Muscle of back (tissue), 11 donors: ENCODE results near the gene TIRAP. TPM values are rescaled to one million over a fixed set of nuclear protein-coding genes. Genes with fewer than 3 reads are reported as not detected.
"Not testable (repeated sequence)": the region's sequence is repeated elsewhere in the genome, so short reads cannot be mapped to it uniquely, and the experiment has no call there.

ENCODE experiments used
- DNase-seq, 3 donors: peaks; one replicate each; pipeline versions ENCODE4 v3.0.0 to v3.0.0-alpha.2; 2013
- polyA plus RNA-seq, 10 donors: library from polyadenylated mRNA; unstranded; fragments of 120-200 nt; gene quantifications; one replicate each; pipeline ENCODE4 v1.2.1, GENCODE V29; 2013; ENCODE audit not compliant: insufficient read length in 10 of 10

TIRAP gene
- polyA plus RNA-seq, 10 donors, result 6.4 to 10.6 (median 8.9) TPM

DNA sequence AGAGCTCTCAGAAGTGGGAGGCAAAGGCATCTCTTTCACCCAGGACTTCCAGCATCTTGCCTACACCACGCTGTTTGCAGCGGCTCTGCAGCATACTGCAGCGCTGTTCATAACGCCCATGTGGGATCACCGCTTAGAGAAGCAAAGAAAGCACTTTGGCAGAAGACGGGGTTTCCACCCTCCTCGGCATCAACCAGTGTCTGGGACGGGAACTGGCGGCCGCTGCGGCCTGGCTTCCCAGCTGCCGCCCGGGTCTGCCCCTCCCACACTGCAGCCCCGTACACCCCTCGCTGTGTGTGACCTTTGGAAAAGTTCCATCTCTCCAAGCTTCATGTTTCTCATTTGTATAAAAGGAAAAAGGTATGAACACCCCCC lies 545 bp upstream of the TIRAP start:
- DNase-seq, result peak in 2 of 3 donors; percentile 33 to 73

DNA sequence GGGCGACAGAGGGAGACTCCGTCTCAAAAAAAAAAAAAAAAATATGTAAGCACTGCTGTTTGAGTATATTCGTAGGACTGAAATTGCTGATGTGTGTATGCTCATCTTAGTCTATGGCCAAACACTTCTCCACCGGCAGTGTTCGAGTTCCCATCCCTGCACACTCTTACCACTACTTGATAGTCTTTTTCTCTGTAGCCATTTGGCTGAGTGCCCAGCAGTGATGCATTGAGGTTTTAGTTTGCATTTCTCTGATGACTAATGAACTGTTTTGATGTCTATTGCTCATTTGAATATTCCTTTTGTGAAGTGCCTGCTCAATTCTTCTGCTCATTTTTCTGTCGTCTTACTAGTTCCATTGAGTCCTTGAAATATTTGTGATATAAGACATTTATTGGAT lies 1.9 kb downstream of the TIRAP start:
- peak; percentile 28 to 88 (median 46) for DNase-seq

DNA sequence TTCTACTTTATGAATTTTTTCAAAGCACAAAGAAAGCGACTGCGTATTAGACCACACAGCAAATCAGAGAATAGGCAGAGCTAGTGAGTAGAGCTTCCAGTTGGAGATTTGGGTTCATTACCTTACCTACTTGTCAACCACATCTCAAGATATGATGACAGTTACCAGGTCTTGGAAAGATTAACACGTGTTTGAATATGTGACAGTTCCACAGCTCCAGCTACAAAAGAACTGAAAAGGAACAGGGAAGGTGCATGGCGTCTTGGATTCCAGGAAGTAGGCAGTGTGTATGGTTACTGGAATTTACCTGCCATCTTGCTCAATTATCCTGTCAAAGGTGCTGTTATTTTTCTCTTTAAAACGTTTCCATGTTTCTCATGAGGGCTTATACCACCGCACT lies 5.3 kb downstream of the TIRAP start:
- DNase-seq, result no peak

DNA sequence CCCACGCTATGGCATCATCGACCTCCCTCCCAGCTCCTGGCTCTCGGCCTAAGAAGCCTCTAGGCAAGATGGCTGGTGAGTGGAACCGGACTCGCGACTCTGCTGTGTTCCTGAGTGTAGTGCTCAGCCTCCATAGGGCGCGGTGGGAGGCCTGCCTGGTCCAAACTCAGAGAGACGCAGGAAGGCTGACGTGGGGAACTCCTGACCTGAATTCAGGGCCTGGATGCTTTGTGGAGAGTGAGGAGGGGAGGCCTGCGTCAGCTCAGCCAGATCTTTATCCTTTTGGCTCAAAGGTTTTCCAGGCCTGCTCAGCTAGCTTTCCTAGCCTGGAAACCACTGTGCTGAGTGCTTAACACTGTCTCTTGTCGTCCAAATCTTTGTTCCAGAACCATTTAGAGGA lies 8.0 kb downstream of the TIRAP start:
- no peak for DNase-seq

DNA sequence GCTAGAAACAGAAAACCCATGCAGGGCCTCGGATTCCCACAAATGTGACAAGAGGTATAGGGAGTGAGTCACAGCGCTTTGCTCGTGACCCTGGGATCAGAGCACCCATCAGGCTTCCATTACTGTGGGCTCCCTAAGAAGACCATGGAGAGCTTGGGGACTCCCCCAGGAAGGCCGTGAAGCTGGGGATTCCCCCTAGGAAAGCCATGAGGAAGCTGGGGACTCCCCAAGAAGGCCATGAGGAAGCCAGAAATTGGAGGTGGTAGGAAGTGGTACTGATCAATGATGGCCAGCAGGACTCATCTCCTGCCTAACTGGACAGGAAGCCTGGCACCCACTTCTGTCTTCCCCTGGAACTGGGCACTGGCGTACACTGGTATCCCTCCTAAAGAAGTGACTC lies 10.8 kb downstream of the TIRAP start:
- no peak for DNase-seq

DNA sequence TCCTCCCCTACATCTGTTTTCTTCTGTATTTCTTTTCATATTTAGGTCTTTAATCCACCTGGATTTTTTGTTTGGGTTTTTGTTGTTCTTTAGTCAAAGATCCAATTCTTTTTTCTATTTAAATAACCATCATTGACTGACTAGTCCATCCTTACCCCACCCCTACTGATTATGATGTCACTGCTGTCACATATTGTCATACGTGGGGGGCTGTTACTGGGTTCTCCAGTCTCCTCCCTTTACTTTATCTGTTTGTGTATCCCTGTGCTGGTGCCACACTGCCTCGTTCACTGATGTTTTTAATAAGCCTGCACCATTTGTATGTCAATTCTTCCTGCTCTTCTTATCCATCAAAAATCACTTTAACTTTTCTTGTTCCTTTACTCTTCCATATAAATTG lies 14.1 kb downstream of the TIRAP start:
- DNase-seq, result no peak

DNA sequence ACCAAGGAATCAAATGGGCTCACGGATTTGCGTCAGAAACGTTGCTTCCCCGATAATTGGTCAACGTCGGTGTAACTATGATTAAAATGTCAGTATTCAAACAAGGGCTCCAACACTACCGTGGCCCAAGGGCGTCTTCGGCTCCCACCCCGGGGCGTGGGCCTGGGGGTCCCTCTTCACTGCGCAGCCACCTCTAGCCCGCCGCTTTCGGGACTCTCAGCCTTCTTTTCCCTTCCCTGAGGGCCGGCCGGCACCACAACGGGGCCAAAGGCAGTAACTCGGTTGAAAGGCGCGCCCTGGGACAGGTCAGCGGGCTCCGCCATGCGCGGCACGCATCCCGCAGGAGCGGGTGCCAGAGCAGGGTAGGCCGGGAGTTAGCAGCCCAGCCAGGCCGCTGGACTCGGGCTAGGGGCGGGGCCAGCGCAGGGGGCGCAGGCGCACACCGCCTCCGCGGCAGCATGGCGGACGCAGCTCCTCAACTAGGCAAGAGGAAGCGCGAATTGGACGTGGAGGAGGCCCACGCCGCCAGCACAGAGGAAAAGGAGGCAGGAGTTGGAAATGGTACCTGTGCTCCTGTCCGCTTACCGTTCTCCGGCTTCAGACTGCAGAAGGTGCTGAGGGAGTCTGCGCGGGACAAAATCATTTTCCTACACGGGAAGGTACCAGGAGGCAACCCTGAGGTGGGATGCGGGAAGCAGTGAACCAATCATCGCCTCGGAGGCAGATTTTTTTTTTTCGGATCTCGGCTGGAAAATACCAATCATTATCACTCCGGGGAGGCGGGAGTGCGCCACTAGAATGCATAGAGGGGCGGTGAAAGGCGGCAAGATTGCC lies 20.9 kb downstream of the TIRAP start, which contains the start of gene DCPS:
Gene DCPS (plus strand): TSS at position 438 of the 834 bp plus-strand sequence. CDS start 21 bp downstream, at position 459.
- peak; percentile 90 to 98 (median 95) for DNase-seq

DNA sequence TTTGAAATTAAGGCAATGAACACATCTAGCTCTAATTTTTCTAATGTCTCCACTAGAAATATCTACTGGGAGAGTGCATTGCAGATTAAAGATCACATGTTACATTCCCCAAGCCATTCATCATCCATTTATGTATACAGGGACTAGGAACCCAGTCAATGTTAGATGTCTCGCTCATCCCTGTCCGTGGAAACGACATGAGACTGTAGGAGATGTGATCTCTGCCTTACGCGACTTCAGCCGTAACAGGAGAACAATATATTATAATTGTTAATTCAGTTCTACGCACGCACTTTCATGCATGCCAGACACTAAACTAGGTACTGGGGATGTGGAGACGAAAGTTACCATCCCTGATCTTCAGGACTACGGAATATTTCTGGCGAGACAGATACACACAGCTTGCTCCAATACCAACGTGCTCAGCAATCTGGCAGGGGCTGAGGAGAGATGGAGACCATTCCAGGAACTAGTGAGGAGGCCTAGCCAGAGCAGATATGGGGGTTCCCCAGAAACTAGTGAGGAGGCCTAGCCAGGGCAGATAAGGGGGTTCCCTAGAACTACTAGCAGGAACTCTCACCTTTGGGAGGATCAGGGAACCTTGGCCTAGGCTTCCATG lies 21.7 kb downstream of the TIRAP start:
- DNase-seq, result peak in 1 of 3 donors; percentile 49

DNA sequence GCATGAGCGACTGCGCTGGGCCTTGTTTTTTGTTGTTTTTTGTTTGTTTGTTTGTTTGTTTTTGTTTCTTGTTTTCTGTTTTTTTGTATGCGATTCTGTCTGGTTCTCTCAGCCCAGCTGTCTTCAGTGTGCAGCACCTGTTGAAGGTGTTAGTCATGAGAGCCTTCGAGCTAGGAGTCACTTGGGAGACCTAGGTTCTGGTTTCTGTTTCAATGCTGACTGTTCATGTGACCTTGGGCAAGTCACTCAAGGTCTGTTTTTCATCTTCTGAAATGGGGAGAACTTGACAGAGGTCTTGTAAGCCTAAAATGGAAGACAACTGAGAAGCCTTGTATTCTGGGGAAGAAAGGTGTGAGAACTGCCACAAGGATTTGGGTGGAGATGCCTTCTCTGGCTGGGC lies 22.8 kb downstream of the TIRAP start:
- no peak for DNase-seq

DNA sequence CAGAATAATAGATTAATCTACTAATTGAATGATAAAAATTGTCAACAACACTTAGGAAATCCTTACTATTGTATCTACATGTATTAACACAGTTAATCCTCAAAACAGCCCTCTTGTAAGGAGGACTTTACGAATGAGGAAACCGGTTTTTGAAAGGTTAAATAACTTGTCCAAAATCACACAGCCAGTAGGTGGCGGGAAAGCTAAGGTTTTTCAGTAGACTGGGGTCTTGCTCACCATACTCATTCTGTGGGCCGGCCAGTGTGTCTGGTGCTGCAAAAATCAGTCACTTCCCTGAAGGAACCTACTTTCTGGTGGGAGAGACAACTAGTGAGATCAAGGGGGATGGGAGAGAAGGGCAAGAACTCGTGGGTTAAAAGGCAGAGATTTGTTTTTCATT lies 24.8 kb downstream of the TIRAP start:
- DNase-seq, result peak in 1 of 3 donors; percentile 68

DNA sequence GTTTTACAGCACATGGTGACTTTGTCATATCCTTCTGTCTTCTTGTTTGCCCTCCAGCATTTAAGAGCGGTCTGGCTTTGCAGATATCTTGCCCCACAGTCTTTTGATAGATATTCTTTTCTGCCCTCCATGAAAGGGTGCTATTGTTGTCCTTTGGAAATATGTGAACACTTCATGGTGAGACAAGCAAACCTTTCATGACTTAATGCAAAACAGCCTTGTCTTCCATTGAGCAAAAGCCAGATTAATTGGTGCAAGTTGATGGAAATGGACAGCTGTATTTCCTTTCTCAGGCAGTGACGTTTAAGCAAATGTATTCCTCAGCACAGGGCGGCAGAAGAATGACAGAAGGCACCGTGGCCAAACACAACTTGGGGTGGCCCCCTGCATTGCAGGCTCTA lies 25.4 kb downstream of the TIRAP start:
- DNase-seq, result peak in 2 of 3 donors; percentile 54 to 60

DNA sequence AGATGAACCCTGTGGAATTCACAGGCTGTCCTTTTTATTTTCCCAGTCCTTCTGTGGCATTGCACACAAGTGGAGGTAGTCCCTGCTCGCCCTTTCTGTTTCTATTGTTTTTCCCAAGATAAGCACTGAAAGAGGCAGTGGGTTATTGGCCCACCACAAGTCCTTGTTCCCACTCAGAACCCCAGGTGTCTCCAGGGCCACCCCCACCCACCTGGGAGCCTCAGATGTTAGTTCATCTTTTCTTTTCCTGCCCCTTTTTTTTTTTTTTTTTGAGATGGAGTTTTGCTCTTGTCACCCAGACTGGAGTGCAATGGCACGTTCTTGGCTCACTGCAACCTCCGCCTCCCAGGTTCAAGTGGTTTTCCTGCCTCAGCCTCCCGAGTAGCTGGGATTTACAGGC lies 25.9 kb downstream of the TIRAP start:
- DNase-seq, result not testable (repeated sequence)

DNA sequence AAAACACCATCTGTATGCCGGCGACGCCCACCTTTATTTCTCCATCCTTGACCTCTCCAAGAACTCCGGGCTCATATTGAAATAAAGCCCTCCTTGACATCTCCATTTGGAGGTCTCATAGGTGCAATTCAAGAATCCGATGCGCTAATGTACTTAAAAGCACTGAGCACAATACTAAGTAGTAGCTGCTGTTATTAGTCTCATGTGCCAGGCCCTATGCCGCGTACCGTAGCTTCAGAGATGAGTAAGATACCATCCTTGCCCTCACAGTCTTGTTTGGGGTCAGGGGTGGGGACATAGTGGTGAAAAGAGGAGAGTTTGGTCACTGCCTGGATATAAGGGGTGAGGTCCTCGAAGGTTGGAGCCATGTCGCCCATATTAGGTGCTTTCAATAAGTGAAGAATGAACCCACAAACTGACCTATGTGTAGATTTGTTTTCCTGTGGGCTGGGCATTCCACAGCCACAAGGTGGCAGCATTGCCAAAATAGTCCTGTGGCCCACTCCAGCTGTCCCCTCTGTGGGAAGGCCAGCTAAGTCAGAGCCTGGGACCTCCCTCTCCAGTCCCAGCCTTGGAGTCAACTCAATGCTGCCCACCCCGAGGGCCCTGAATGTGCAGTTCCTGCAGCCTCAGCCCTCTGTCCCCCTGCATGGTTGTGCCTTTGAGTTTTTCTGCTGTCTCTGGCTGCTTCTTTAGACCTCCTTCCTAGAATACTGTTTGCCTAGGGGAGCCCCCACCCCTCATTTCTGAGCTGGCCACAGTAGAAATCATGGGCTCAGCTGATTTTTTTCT lies 27.5 kb downstream of the TIRAP start:
- peak; percentile 76 to 91 (median 87) for DNase-seq

DNA sequence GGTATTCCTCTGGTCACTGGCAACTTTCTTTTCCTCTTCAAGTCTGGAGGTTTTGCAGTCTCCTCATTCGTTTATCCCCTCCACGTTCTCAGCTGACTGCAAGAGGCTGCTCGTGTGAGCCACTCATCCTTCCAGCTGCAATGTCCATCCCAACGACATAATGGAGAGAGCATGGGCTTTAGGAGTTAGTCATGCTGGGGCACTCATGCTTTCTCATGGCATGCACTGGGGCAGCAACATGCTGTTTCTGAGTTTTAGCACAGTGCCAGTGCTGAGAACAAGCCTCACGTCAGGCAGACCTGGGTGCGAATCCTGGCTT lies 28.1 kb downstream of the TIRAP start:
- no peak for DNase-seq

DNA sequence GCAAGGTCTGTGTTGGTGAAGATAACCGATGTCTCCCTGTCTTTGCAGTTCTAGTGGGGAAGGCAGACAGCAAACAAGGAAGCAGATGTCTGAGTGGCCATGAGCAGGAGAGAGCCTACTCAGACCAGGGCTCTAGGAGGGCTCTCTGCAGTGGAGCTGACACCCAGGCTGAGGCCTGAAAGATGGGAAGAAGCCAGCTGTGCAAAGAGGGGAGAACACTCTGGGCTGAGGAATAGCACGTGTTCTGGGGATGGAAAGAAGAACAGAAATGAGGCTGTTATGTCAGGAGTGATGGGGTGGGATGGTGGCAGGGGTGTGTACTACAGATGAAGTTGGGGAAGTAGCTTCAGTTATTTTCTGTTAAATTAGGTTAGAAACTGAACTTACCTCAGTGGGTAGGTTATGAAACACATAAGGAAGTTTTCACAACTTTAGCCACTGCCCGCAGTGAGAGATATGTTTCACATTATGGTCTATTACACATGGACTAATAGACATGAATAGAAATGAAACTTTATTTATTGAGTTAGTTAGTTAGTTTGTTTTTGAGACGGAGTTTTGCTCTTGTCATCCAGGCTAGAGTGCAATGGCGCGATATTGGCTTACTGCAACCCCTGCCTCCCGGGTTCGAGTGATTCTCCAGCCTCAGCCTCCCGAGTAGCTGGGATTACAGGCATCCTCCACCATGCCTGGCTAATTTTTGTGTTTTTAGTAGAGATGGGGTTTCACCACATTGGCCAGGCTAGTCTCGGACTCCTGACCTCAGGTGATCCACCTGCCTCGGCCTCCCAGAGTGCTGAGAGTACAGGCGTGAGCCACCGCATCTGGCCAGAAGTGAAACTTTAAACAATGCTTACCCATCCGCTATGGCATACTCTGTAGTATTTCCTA lies 28.8 kb downstream of the TIRAP start:
- DNase-seq, result no peak

DNA sequence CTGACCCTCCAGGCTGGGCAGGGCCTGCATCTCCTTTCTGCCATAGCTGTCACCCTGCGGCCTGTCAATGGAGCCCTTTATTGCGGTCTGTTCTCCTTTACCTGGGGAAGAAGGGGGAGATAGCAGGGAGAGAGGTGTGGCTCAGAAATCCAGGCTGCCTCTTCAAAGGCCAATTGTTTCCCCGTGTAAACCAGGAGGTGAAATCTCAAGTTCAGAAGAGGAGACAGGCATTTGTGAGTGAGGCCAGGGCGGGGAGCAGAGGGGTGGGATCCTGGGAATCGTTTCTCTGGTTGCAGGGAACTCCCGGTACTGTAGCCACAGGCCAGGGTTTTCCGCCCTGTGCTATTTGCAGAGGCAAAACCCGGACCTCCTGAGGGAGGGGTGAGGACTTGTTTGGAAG lies 30.1 kb downstream of the TIRAP start:
- DNase-seq, result no peak

DNA sequence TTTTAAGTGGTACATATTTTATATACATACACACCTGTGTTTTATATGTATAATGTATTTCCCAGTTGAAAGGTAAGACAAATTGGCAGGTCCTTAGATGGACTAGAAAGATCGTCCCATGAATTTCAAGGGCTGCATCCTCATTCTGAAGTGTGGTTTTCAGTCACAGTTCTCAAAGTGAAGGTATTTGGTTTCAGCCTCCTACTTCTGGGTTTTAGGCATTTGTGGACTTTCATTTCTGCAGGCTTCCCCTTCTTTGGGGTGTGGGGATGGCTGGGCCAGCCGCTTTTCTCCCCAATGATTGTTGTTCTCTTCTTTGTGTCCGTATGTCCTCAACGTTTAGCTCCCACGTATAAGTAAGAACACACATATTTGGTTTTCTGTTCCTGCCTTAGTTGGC lies 30.9 kb downstream of the TIRAP start:
- no peak for DNase-seq

DNA sequence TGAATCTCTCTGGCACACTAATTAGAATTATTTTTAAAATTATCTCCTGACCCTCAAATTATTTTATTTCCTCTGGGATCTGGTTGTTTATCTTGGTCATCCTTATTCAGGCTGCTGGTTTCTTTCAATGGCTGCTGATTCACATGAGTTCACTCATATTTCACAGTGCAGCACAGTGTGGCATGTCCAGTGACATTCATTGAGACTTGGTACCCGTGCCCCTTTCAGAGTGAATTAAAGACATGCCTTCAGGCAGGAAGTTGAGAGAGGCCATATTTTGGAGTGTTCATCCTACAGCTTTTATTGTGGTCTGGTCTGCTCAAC lies 34.5 kb downstream of the TIRAP start:
- DNase-seq, result no peak

DNA sequence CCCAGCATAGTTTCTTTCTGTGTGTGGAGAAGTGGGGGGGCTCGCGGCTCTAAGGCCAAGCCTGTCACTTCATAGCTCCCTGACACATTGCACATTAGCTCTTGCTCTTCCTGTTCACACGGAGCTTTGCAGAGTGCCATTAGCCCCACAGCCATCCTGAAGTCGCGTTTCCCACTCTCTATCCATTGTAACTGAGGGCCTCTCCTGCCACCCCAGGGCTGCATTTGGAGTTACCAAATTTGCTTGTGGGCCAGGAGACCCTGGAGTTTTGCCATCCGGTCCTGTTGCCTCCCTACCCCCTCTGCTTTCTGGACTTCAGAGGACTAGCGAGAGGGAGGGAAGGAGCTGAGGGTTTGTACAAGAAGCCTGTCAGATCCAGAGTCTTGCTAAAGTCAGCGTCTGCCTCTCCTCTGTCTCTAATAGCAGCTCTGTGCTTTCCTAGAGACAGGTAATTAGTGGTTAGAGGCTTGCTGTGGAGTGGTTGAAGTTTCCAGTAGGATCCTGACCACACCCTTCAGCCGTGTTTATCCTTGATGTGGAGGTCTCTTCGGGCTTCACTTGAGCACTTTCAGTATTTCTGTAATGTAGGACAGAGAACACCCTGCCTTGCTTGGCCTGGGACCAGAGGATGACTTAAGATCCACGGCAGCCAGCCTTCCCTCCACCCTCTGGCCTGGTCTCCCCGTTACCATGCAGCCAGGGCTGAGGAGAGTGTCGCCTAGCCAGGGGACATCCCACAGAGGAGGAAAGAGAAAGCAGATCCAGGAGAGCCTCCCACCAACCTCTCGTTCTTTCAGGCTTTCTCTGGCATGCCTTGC lies 35.1 kb downstream of the TIRAP start:
- DNase-seq, result peak; percentile 85 to 96 (median 93)

DNA sequence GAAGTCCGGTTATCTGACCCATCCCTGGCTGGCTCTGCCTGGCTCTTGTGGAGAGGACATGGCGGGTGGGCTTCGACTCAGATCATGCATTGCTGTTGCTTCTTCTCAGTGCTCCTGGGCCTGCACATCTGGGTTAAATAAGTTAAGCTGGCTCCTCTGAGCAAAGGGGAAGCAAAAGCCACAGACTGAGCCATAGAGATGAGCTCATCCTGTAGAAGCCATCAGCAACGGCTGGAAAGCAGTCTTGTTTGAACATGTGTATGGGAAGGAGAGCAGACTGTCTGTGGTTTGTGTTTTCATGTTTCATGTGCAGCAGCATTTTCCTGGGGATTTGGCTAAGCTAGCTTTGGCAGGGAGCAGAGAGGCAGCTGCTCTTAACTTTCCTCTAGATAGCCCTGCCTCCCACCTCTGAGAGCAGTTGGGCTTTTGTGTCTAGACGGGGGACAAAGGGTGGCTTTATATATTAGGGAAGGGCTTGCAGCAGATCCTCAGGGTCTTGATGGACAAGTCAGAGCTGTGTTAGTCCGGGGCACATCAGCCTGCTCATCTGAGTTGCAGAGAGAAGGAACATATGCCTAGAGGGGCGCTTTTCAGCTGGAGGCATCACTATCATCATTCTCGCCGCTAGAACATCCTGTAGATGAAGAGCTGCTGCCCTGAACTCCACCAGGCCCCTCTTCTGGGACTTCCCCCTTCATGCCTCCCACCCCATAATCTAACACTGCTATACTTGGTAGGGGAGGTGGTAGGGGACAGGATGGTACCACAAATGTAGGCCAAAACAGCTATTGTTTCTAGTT lies 35.9 kb downstream of the TIRAP start:
- DNase-seq, result peak; percentile 93 to 97 (median 96)
